GM21447 (cell line): ENCODE results near the gene TBCB.
"Not testable (repeated sequence)": the region's sequence is repeated elsewhere in the genome, so short reads cannot be mapped to it uniquely, and the experiment has no call there.

Experiments
- ATAC-seq: cut with Tn5 transposase; IDR thresholded peaks from one replicate; pipeline ENCODE4 v1.9.1; 2021; ENCODE audit not compliant: unreplicated experiment

The TBCB gene

GRCh38 chr19:36101550-36102327 is 13.5 kb upstream of the TBCB start:
- no peak for ATAC-seq

GRCh38 chr19:36103040-36103626 is 12.1 kb upstream of the TBCB start:
- ATAC-seq: no peak

DNA sequence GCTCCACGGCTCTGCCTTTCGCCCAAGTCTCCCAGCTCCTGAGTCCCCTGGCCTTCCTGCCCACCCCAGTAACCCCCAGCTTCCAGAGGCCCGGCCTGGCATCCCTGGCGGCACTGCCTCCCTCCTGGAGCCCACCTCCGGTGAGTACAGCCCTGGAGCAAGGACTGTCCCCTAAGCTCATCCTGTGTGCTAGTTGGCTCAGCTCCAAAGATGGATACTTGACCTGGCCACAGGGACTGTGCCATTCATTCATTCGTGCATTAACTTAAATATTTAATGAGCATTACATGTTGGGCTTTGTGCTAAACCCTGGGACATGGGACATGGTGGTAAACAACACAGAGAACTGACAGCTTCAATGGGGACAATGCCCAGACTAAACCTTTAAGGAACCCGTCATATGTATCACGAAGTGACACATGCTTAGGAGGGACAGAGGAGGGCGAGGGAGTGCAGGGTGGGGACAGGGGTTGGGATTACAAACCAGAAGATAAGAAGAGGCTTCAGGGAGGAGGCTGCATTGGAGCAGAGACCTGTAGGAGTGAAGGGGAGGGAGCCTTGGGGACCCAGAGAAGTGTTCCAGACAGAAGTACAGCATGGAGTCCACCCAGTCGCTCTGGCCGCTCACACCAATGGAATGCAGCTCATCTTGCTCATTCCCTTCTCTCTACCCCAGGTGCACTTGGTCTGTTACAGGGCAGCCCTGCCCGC is 11.3 kb upstream of the TBCB start:
- no peak for ATAC-seq

GRCh38 chr19:36106441-36106840 is 8.8 kb upstream of the TBCB start:
- no peak for ATAC-seq

GRCh38 chr19:36106991-36107390 is 8.3 kb upstream of the TBCB start:
- no peak for ATAC-seq

- no peak for ATAC-seq
Observed at GRCh38 chr19:36108684-36109083, 6.6 kb upstream of the TBCB start.

DNA sequence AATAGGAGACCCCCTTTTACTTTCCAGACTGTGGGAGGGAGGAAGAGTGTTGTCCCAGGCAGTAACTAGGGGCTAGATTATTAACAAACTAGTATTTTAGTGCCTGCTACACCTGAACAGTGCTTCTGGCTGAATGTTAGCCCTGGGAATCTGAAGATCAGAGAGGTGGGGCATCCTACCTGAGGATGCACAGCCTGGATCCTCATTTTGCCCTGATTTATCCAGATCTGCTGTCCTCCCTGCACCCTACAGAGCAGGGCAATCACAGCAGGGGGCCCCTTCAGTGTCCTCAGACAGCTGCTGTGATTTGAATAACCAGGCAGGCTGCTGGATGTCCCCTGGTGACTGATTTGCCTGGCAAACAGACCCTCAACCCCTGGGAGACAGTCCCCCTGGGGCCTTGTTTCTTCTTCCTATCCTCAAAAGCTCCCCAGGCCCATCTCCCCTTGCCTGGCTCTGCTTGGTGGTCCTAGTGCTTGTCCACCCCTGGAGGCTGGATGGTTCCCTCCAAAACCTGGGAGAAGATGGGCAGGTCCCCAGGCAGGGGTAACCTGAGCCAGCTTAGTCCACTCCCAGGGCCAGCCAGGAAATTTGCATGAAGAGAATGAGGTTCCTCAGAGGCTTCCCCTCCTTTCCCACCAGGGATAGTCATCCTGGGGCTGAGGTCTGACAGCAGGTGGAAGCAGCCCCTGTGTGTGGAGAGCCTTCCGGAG is 4.6 kb upstream of the TBCB start, which contains the start of gene OVOL3:
OVOL3 (plus strand) TSS at position 657 of the 713 bp plus-strand sequence. CDS start 60 bp downstream, outside the sequence.
- ATAC-seq: no peak

GRCh38 chr19:36111200-36111539 is 4.1 kb upstream of the TBCB start:
- no peak for ATAC-seq

GRCh38 chr19:36112678-36113077 is 2.6 kb upstream of the TBCB start:
- ATAC-seq: no peak

- no peak for ATAC-seq
Observed at GRCh38 chr19:36113425-36113824, 1.8 kb upstream of the TBCB start.

DNA sequence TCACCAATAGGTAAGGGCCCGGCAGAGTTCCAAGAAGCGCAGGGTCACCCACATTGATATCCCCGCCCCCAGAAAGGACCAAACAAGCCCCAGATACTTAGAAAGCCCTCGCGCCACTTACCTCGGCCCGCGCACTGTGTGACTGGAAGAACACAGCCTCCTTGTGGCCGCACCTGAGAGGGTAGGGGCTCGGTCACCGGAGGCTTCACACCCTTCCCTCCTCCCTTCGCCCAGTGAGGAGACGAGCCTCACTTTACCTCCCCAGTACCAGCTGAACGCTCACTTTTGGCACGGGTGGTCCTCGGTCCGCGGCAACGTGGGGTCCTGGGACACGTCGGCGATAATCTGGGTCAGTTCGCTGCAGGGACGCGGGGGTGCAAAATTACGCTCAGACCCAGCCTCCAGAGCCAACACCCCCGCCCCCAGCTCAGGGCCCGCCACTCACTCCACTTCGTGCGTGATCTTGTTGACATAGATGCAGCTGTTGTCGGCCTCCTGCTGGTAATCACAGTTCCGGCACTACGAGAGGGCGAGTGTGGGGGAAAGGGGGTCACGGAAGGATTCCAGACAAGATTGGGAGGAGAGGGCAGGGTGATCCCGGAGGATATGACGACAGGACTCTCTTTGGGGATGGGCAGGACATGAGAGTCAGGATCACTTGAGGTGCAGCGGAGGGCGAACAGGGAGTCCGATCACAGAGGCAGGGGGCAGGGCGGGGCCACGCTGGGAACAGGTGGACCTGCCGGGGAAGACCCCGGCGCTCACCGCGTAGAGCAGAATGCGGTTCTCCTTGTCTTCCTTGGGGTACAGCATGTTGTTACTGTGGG is 1.2 kb upstream of the TBCB start:
- ATAC-seq: no peak

DNA sequence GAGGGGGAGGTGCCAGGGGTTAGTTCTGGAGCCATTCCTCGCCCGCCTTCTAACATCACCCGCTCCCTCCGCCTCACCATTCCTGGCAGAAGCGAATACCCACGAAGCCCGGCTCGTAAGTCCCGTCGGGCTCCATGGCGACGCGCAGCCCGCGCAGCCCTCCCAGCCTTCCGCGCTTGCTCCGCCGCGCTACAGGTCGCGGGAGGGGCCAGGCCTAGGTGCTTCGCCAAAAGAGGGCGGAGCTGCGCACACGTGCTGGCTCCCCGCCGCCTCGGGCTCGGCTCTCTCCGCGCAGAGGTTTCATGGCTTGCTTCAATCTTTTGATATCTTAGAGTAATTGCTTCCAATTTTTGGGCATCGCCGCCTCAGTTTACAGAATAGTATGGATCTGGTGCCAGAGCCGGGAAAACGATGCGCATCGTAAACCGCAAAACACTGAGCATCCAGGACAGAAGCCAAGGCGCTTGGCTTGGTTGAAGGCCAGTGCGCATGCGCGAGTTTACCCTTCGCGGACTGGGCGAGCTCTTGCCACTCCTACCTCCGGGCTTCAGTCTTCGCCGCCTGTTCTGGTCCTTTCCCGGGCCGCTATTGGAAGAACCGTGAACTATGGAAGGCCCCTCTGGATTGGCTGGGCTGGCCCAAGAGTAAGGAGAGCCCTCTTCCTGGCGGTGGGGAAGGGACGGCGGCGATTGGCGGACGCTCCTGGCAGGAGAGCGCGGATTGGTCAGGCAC is 381 bp upstream of the TBCB start, which contains the start of gene POLR2I:
POLR2I (minus strand) TSS at position 155 of the 732 bp plus-strand sequence; CDS start at position 136, 19 bp downstream.
- ATAC-seq: peak; percentile 74

GRCh38 chr19:36116344-36116637 is 1.0 kb downstream of the TBCB start:
- no peak for ATAC-seq

DNA sequence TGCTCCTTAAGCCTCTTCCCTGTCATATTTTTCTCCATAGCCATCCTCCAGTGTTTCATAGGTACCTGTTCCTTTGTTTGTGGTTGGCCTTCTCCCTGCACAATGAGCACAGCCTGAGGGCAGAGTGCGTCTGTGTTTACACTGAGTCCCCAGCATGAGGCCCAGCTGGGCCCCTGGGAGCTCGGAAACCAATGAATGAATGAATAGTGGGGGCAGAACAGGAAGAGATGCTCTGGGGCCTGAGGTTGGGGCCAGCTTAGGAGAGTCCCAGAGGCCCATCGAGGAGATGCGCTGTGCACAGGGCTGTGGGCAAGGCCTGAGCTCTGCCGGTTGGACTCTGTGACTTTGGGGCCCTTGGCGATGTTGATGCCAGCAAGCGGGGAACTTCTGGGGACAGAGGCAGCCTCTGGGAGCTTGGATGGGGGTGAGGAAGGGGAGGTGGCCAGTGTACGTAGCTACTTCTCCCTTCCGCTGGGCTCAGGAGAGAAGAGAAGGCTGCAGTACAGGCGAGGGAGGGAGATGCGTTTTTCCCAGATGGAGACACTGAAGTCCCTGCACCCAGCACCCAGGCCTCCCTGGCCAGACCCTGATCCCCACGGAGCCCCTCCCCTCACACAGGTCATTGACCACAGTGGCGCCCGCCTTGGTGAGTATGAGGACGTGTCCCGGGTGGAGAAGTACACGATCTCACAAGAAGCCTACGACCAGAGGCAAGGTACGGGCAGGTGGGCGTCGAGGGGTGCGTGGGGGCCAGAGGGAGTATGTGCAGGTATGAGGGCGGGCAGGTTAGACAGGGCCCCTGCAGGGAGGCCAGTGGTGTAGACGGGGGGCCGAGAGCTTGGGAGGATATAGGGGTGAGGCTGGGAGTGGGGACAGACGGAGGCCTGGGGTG is 5.1 kb downstream of the TBCB start:
- ATAC-seq: no peak

DNA sequence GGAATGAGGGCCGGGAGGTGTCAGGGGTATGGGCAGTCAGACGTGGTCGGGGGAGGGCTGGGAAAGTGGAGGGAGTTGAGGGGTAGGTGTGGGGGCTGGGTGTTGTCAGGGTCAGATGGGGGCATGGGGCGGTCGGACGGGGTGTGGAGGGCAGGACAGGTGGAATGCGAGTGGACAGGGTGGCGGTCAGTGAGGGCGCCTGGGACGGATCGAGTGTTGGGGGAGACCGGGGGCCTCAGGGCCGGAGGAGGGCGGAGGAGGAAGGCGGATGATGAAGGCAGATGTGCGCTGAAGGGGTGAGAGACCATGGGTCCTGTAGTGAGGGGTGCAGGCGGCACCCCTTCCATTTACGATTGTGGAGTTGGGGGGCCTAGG is 5.7 kb downstream of the TBCB start:
- ATAC-seq: no peak

GRCh38 chr19:36121486-36122124 is 6.3 kb downstream of the TBCB start:
- ATAC-seq: no peak

DNA sequence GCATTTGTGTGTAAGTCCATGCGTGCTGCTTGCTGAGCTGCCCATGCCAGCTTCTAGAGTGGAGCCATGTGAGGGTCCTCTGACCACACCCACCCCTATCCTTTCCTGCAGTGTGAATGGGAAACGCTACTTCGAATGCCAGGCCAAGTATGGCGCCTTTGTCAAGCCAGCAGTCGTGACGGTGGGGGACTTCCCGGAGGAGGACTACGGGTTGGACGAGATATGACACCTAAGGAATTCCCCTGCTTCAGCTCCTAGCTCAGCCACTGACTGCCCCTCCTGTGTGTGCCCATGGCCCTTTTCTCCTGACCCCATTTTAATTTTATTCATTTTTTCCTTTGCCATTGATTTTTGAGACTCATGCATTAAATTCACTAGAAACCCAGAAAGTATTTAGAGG is 10.3 kb downstream of the TBCB start:
- ATAC-seq: no peak

DNA sequence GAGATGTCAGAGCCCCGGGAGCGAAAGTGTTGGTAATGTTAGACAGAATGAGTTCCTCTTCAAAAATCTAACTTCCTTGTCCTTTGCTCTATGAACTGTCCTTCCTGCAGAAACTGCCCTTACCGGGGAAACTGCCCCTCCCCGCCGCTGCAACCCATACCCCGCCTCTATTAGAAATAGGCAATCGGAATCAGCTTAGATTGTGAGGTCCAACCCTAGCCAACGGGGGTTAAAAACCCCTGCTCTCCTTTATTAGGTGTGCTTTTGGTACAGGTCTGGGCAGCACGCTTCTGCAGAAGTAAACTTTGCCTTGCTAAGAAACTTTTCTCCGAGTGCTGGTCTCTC is 13.1 kb downstream of the TBCB start:
- peak; percentile 8 for ATAC-seq

DNA sequence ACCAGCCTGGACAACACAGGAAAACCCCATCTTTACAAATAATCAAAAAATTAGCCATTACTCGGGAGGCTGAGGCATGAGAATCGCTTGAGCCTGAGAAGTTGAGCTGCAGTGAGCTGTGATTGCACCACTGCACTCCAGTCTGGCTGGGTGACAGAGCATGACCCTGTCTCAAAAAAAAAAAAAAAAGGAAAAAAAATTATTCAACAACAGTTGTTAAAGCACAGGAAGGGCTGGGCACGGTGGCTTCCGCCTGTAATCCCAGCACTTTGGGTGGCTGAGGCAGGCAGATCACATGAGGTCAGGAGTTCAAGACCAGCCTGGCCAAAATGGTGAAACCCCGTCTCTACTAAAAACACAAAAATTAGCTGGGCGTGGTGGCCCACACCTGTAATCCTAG is 16.0 kb downstream of the TBCB start:
- ATAC-seq: not testable (repeated sequence)
